Astrocyte (in vitro differentiated cells and primary cell): ENCODE measurements around the gene FBXO46. TPM values are rescaled to one million over a fixed set of nuclear protein-coding genes. Genes with fewer than 3 reads are reported as not detected.
A peak's percentile ranks its signal among the peaks of the same experiment; 100 is the strongest.

Source experiments
- DNase-seq: peaks from one replicate; pipeline ENCODE4 v3.0.0-alpha.2; 2010; ENCODE audit warnings: low read depth
- FAIRE-seq: peaks from 2 replicates; lab custom pipeline; 2011; peaks lifted over from hg19 to GRCh38; lab: Jason Lieb, UNC
- H2AFZ ChIP-seq: 2 replicates; pipeline ENCODE4 v1.6.0; 2012; ENCODE audit warnings: low read depth, low read length, inconsistent platforms
- H3K27ac ChIP-seq: 2 replicates; pipeline ENCODE4 v1.5.1; 2011; ENCODE audit warnings: low read depth, low read length, inconsistent platforms
- H3K27me3 ChIP-seq: 2 replicates; pipeline ENCODE4 v1.6.0; 2011; ENCODE audit warnings: low read length, inconsistent platforms; ENCODE audit not compliant: insufficient read depth
- H3K36me3 ChIP-seq: 2 replicates; pipeline ENCODE4 v1.5.1; 2011; ENCODE audit warnings: low read length, inconsistent platforms; ENCODE audit not compliant: insufficient read depth
- H3K4me1 ChIP-seq: 2 replicates; pipeline ENCODE4 v1.5.1; 2011; ENCODE audit warnings: low read length, inconsistent platforms; ENCODE audit not compliant: insufficient read depth
- H3K4me2 ChIP-seq: 2 replicates; pipeline ENCODE4 v1.6.0; 2012; ENCODE audit warnings: low read length, inconsistent platforms
- H3K4me3 ChIP-seq: 2 replicates; pipeline ENCODE4 v1.5.1; 2011; ENCODE audit warnings: low read depth, mild to moderate bottlenecking, low read length, inconsistent platforms; ENCODE audit not compliant: insufficient read depth
- H3K79me2 ChIP-seq: 2 replicates; pipeline ENCODE4 v1.6.0; 2012; ENCODE audit warnings: mild to moderate bottlenecking, low read length, inconsistent platforms; ENCODE audit not compliant: insufficient read depth
- H3K9ac ChIP-seq: 2 replicates; pipeline ENCODE4 v1.6.0; 2012; ENCODE audit warnings: mild to moderate bottlenecking, low read length, inconsistent platforms
- H3K9me3 ChIP-seq: 2 replicates; pipeline ENCODE4 v1.5.1; 2012; ENCODE audit warnings: low read depth, mild to moderate bottlenecking, low read length, inconsistent platforms; ENCODE audit not compliant: insufficient read depth
- H4K20me1 ChIP-seq: 2 replicates; pipeline ENCODE4 v1.6.0; 2012; ENCODE audit warnings: low read length, inconsistent platforms; ENCODE audit not compliant: insufficient read depth
- H3K27ac Mint-ChIP-seq: one replicate; pipeline ENCODE4 v1.8.0; 2021; ENCODE audit warnings: mild to moderate bottlenecking, mixed read lengths; ENCODE audit not compliant: unreplicated experiment
- H3K27me3 Mint-ChIP-seq: one replicate; pipeline ENCODE4 v1.8.0; 2021; ENCODE audit warnings: low read depth, mixed read lengths; ENCODE audit not compliant: unreplicated experiment
- H3K36me3 Mint-ChIP-seq: one replicate; pipeline ENCODE4 v1.8.0; 2021; ENCODE audit warnings: low read depth, mixed read lengths; ENCODE audit not compliant: unreplicated experiment
- H3K4me1 Mint-ChIP-seq: one replicate; pipeline ENCODE4 v1.8.0; 2021; ENCODE audit warnings: low read depth, mixed read lengths; ENCODE audit not compliant: unreplicated experiment
- H3K4me3 Mint-ChIP-seq: one replicate; pipeline ENCODE4 v1.8.0; 2021; ENCODE audit warnings: mild to moderate bottlenecking, moderate library complexity, mixed read lengths; ENCODE audit not compliant: unreplicated experiment
- H3K9me3 Mint-ChIP-seq: one replicate; pipeline ENCODE4 v1.8.0; 2021; ENCODE audit warnings: mild to moderate bottlenecking, mixed read lengths; ENCODE audit not compliant: unreplicated experiment
- EZH2 ChIP-seq: IDR thresholded peaks from 2 replicates; pipeline ENCODE4 v1.6.1; 2012; ENCODE audit warnings: mild to moderate bottlenecking, low read length, inconsistent platforms; ENCODE audit not compliant: insufficient read depth
- total RNA-seq: library from RNA; stranded (reverse); gene quantifications from 2 replicates; pipeline ENCODE4 v1.2.1, GENCODE V29; 2021
- TF ChIP-seq, protein P1 (sequence below): IDR thresholded peaks from 2 replicates; pipeline ENCODE4 v1.5.1; 2011; ENCODE audit warnings: low read depth, mild to moderate bottlenecking, inconsistent platforms, low read length, moderate library complexity; ENCODE audit not compliant: insufficient read depth

The FBXO46 gene
- total RNA-seq, 1 donor from 2014 or later: 21.1 TPM

- peak overlapping the region; percentile 89 for H3K4me2 ChIP-seq
- FAIRE-seq (no peak), DNase-seq (no peak)
- Mint-ChIP-seq H3K9me3 (no peaks in the 10 kb centered on the region), H3K27ac (no peak overlapping the region), H3K36me3 (peaks cover 17% of the 10 kb centered on the region), H3K4me1 (peaks cover 2% of the 10 kb centered on the region), H3K4me3 (no peak overlapping the region), H3K27me3 (peaks cover 5% of the 10 kb centered on the region)
- no peak overlapping the region for H3K27ac ChIP-seq
- no peak overlapping the region for H3K9ac ChIP-seq
- H3K9me3 ChIP-seq: no peaks in the 10 kb centered on the region
- no peaks in the 10 kb centered on the region for H3K79me2 ChIP-seq
- no peak for TF ChIP-seq EZH2
- TF ChIP-seq, protein P1, sequence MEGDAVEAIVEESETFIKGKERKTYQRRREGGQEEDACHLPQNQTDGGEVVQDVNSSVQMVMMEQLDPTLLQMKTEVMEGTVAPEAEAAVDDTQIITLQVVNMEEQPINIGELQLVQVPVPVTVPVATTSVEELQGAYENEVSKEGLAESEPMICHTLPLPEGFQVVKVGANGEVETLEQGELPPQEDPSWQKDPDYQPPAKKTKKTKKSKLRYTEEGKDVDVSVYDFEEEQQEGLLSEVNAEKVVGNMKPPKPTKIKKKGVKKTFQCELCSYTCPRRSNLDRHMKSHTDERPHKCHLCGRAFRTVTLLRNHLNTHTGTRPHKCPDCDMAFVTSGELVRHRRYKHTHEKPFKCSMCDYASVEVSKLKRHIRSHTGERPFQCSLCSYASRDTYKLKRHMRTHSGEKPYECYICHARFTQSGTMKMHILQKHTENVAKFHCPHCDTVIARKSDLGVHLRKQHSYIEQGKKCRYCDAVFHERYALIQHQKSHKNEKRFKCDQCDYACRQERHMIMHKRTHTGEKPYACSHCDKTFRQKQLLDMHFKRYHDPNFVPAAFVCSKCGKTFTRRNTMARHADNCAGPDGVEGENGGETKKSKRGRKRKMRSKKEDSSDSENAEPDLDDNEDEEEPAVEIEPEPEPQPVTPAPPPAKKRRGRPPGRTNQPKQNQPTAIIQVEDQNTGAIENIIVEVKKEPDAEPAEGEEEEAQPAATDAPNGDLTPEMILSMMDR: no peak
- H3K36me3 ChIP-seq: peaks cover 2% of the 10 kb centered on the region
- H3K4me3 ChIP-seq: no peak overlapping the region
- H3K27me3 ChIP-seq: peaks cover 6% of the 10 kb centered on the region
- peaks cover 2% of the 10 kb centered on the region for H4K20me1 ChIP-seq
- peaks cover 8% of the 10 kb centered on the region for H3K4me1 ChIP-seq
- no peak overlapping the region for H2AFZ ChIP-seq
Observed at GRCh38 chr19:45682117-45682516, 48.6 kb downstream of the FBXO46 start.

GRCh38 chr19:45681391-45682015 is 49.2 kb downstream of the FBXO46 start:
- Mint-ChIP-seq H3K4me3 (peak overlapping the region; percentile 62), H3K9me3 (no peaks in the 10 kb centered on the region), H3K36me3 (peaks cover 14% of the 10 kb centered on the region), H3K27me3 (peaks cover 5% of the 10 kb centered on the region), H3K27ac (peak overlapping the region; percentile 66), H3K4me1 (peaks cover 2% of the 10 kb centered on the region)
- H3K4me2 ChIP-seq: peak overlapping the region; percentile 89
- H2AFZ ChIP-seq: peak overlapping the region; percentile 69
- H4K20me1 ChIP-seq: no peaks in the 10 kb centered on the region
- TF ChIP-seq EZH2: no peak
- TF ChIP-seq, protein P1: peak; percentile 54
- DNase-seq (peak; percentile 52), FAIRE-seq (no peak)
- peaks cover 2% of the 10 kb centered on the region for H3K36me3 ChIP-seq
- H3K27ac ChIP-seq: no peak overlapping the region
- no peaks in the 10 kb centered on the region for H3K9me3 ChIP-seq
- no peaks in the 10 kb centered on the region for H3K79me2 ChIP-seq
- peak overlapping the region; percentile 40 for H3K9ac ChIP-seq
- peak overlapping the region; percentile 17 for H3K4me3 ChIP-seq
- H3K27me3 ChIP-seq: peaks cover 9% of the 10 kb centered on the region
- peaks cover 8% of the 10 kb centered on the region for H3K4me1 ChIP-seq
